ENCODE data around the gene STAT6.

The STAT6 gene

DNA sequence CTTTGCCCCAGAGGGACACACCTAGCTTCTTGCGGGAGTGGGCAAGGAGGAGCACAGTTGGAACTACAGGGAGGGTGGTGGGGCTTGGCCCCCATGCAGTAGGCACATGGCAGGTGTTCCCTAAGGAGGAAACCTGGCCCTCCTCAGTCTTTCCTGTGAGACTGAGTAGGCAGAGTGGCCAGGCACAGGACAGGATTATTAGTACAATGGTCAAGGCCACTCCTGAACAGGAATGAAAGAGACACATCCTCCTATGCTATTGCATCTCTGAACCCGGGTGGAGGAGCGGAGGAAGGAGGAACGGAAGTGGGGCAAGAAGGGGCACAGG is 62.1 kb downstream of the STAT6 start:
- TF ChIP-seq, protein P1, sequence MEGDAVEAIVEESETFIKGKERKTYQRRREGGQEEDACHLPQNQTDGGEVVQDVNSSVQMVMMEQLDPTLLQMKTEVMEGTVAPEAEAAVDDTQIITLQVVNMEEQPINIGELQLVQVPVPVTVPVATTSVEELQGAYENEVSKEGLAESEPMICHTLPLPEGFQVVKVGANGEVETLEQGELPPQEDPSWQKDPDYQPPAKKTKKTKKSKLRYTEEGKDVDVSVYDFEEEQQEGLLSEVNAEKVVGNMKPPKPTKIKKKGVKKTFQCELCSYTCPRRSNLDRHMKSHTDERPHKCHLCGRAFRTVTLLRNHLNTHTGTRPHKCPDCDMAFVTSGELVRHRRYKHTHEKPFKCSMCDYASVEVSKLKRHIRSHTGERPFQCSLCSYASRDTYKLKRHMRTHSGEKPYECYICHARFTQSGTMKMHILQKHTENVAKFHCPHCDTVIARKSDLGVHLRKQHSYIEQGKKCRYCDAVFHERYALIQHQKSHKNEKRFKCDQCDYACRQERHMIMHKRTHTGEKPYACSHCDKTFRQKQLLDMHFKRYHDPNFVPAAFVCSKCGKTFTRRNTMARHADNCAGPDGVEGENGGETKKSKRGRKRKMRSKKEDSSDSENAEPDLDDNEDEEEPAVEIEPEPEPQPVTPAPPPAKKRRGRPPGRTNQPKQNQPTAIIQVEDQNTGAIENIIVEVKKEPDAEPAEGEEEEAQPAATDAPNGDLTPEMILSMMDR (IDR thresholded peaks at IDR 0.05; ENCODE audit: insufficient read depth, missing control alignments): no peak
- DNase-seq (ENCODE audit: insufficient read length, low spot score): no peak
- FAIRE-seq: no peak

DNA sequence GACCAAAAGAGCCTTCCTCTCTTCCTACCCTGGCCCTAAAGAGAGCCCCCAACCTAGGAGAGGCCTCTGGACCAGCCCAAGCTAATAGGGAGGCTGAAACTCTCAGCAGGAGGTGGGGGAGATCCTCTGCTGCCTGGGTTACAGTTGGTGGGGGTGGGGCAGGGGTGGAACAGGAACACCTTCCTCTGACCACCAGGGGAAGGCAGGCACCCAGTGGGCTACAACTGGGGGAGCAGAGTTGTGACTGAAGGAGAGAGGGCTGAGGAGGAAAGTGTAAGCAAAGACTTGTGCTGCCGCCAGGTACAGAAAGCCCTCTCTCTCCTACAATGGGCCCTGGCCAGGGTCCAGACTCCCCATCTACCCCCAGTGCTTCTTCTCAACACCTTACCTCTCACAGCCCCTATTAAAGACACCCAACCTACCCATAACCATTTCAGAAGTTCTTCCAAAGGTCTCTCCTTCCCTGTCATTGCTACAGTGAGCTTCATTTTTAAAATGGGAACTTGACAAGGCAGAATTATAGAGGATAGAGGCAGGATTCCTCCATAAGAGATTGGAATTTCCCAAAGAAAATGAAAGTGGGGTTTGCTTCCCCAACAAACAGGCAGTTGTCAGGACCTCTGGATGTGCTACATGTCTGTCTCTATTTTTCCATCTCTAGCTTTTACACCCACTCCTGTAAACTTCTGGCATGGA is 62.6 kb downstream of the STAT6 start:
- TF ChIP-seq, protein P1 (IDR thresholded peaks at IDR 0.05; ENCODE audit: insufficient read depth, missing control alignments): no peak
- no peak for DNase-seq (ENCODE audit: insufficient read length, low spot score)
- FAIRE-seq: no peak

DNA sequence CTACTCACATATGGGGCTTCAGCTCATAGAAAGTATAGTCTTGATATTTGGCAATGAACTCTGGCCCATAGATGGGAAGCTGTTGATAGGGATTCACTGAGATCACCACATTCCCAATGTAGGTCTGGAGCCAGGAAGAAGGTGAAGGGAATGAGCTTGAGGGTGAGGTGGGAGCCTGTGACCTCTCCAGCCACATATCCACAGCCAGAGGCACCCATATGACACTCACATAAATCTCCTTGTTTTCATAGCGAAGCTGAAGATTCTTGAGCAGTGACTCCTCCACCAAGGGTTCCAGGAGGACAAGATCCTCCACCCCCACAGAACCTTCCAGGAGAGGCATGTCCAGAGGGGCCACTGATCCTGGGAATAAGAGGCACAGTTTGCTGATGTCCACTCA is 63.2 kb downstream of the STAT6 start:
- DNase-seq (ENCODE audit: insufficient read length, low spot score) (no peak), FAIRE-seq (no peak)
- TF ChIP-seq, protein P1 (IDR thresholded peaks at IDR 0.05; ENCODE audit: insufficient read depth, missing control alignments): no peak

DNA sequence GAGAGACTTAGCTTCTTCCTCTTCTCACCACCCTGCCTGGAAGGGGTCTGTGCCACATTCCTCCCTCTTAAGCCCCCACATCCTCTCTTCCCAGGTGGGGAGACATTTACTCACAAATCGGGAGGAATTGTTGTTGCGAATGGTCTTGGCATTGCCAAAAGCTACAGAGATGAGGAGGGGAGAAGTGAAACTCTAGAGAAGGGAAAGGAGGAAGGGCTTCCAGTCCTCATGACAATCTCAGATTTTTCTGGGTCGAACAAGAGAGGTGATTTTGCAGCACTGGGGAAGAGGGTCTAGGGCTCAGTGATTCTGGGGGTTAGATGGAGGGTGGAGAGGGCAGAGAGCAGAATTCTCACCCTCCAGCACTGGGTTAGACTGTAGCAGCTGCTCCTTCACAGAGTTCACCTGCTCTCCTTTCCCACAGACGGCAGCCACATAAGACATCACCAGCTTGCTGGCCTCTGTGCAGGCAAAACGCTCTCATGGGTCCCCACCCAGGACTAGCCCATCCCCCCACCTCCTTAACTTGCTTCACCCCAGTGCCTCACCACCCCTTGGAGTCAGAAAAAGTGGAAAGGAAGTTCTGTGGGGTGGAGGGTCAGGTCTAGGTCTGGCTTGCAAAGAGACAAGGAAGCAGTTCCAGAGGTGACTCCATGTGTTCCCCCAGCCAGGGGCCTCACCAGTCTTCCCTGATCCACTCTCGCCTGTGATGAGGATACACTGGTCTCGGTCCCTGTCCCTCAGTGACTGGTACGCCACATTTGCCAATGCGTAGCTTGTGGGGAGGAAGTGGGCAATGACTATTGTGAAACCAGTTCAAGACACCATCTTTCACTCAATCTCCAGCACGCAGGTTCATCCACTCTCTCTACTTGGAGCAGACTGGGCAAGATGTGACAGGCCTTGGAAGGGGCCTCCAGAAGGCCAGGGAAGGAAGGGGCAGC is 63.9 kb downstream of the STAT6 start:
- FAIRE-seq (no peak), DNase-seq (ENCODE audit: insufficient read length, low spot score) (no peak)
- TF ChIP-seq, protein P1 (IDR thresholded peaks at IDR 0.05; ENCODE audit: insufficient read depth, missing control alignments): no peak

DNA sequence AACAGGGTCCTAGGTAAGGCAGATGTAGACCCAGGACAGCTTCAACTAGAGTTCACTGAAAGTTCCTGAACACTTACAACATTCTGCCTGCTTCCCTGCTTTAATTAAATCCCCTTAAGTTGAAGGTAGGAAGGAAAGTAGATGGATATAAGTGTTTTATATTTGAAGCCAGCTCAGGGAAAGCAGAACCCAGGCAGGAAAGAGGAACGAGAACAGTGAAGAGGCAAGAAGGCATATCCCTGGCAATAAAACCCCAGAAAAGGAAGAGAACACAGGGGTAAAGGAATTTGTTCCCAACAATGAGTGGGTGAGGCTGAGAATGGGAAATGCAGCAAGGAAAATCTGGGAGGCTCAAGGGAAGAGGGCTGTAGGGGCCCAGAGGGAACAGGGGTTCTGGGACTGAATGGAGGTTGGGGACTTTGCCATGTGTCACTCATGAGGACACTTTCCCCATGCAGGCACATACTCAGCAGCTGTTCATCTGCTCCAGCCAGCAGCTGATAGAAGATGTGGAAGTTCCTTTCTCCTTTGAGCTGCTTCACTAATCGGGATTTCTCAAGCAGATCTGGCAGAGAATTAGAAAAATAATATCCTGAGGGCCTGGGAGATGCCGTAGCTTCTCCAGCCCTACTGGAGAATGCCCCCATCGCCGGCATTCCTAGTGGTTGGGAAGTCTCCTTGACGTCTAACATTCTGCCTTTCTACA is 64.9 kb downstream of the STAT6 start:
- TF ChIP-seq, protein P1 (IDR thresholded peaks at IDR 0.05; ENCODE audit: insufficient read depth, missing control alignments): no peak
- DNase-seq (ENCODE audit: insufficient read length, low spot score) (no peak), FAIRE-seq (no peak)

All from D721Med (cell line).